ENCODE results near the gene ITFG2.

GRCh38 chr12:2829275-2829674 is 16.8 kb downstream of the ITFG2 start:
- no peak for TF ChIP-seq CTCF (IDR thresholded peaks at IDR 0.05; ENCODE audit: low read depth, low read length)
- no peak for TF ChIP-seq EZH2phosphoT487 (IDR thresholded peaks at IDR 0.05; ENCODE audit: low read depth)

Data from OCI-LY3 (cell line).